Adrenal gland (tissue), 12 donors: Measurements from ENCODE around the gene ATXN2. TPM values are rescaled to one million over a fixed set of nuclear protein-coding genes. Genes with fewer than 3 reads are reported as not detected.

Experiments
- DNase-seq, 7 donors: peaks; one replicate each; pipeline ENCODE4 v3.0.0-alpha.2; 2019 to 2020
- H3K27ac ChIP-seq, 5 donors: fragments of 200-600 bp; sonication (generic) in 4 of 5; 1 replicate in 3 of 5; 2 replicates in 2 of 5; pipeline versions ENCODE4 v1.5.1 to v1.8.0; 2016 to 2020; ENCODE audit warnings: mild to moderate bottlenecking in 1 of 5
- H3K27me3 ChIP-seq: fragments of 200-600 bp; 2 replicates; pipeline ENCODE4 v1.8.0; 2021
- H3K36me3 ChIP-seq, 2 donors: fragments of 200-600 bp; replicated peaks in 1 of 2; 1 replicate in 1 of 2; 2 replicates in 1 of 2; pipeline versions ENCODE4 v1.5.1 to v1.8.0; 2018 to 2022
- H3K4me1 ChIP-seq, 2 donors: fragments of 200-600 bp; replicated peaks in 1 of 2; 1 replicate in 1 of 2; 2 replicates in 1 of 2; pipeline versions ENCODE4 v1.5.1 to v1.8.0; 2018 to 2021
- H3K4me3 ChIP-seq, 4 donors: fragments of 200-600 bp; sonication (generic) in 3 of 4; one replicate each; pipeline ENCODE4 v1.5.1; 2016 to 2018
- H3K9me3 ChIP-seq, 3 donors: fragments of 200-600 bp; sonication (generic) in 1 of 3; replicated peaks in 1 of 3; 1 replicate in 2 of 3; 2 replicates in 1 of 3; pipeline versions ENCODE4 v1.5.1 to v1.8.0; 2016 to 2021
- CTCF ChIP-seq, 6 experiments: fragments of 450-650 bp in 4 of 6; fragments of 200-600 bp in 2 of 6; sonication (generic) in 1 of 6; IDR thresholded peaks; 1 replicate in 5 of 6; 2 replicates in 1 of 6; pipeline versions ENCODE4 v1.5.1 to v1.8.0; 2016 to 2021; ENCODE audit warnings: antibody characterized with exemption in 6 of 6, mild to moderate bottlenecking in 2 of 6, moderate library complexity in 1 of 6
- POLR2A ChIP-seq, 2 donors: fragments of 450-650 bp; IDR thresholded peaks; one replicate each; pipeline ENCODE4 v1.6.1; 2017; ENCODE audit warnings: antibody characterized with exemption in 2 of 2, mild to moderate bottlenecking in 2 of 2, moderate library complexity in 1 of 2
- WGBS, 4 donors: extraction: QIAGEN DNeasy Blood & Tissue Kit in 2 of 4; methylation state at CpG; one replicate each; pipeline versions ENCODE4 v1.1.5 to v1.1.7; 2013 to 2017; 5-methylcytosine and 5-hydroxymethylcytosine counted together
- intact Hi-C, 2 donors: fragments of 100-400 bp; cut with DNase I; formaldehyde crosslinking; loops; one replicate each; pipeline versions ENCODE4 v1.14.1 to v1.15.0; 2022 to 2023
- polyA plus RNA-seq, 3 donors: library from polyadenylated mRNA; stranded (reverse); fragments of 200-250 nt in 2 of 3; fragments of 350-450 nt in 1 of 3; fragmentation: Illumina TruSeq in 1 of 3; extraction: RNeasy Lipid Tissue Mini Kit (QIAGEN cat#74804) in 1 of 3; gene quantifications; one replicate each; pipeline ENCODE4 v1.2.3, GENCODE V29; 2013 to 2014
- total RNA-seq, 9 donors: library from RNA; depleted of rRNA in 4 of 9; stranded (reverse); fragments of >200 nt in 4 of 9; fragments of 120-200 nt in 1 of 9; fragmentation: NEBNext Ultra II Directional in 1 of 9; extraction: Animal tissue kit (Norgen Biotek cat#: 25700) in 1 of 9; gene quantifications; one replicate each; pipeline versions ENCODE4 v1.1.0 to v1.2.4, GENCODE V29; 2013 to 2023
- donor health status: healthy with polysubstance abuse.
- donor health status: Bipolar disorder and iron deficiency.
- donor health status: DM: yes; HTN: yes; CAD: no.
- donor health status: DM: no; HTN: no; CAD: no.
- donor health status: DM: no; HTN: no; CAD: no.
- donor health status: DM: yes; HTN: yes; CAD: no.

ATXN2 gene
- total and polyA plus RNA-seq, 12 donors: 31.0 to 241 (median 57.2) TPM

GRCh38 chr12:111435661-111436201 is 163.4 kb downstream of the ATXN2 start:
- H3K4me1 ChIP-seq: peaks cover 34 to 86% of the 10 kb centered on the region in 2 donors
- no peaks in the 10 kb centered on the region for H3K27me3 ChIP-seq
- DNase-seq: no peak
- 56 to 79% (median 67%) methylated on average over 4 to 16 of the region's 16 CpGs for WGBS, 4 donors
- H3K4me3 ChIP-seq: no peak overlapping the region
- peak overlapping the region in 3 of 5 donors; percentile 73 to 84 (median 79) for H3K27ac ChIP-seq
- no peaks in the 10 kb centered on the region for H3K36me3 ChIP-seq
- TF ChIP-seq CTCF (IDR thresholded peaks at IDR 0.05) (no peak), POLR2A (IDR thresholded peaks at IDR 0.05) (no peak)
- intact Hi-C loops: no loop called here
- H3K9me3 ChIP-seq: no peaks in the 10 kb centered on the region

- Histone ChIP-seq H3K27me3 (no peaks in the 10 kb centered on the region), H3K4me1 (peaks cover 31 to 86% of the 10 kb centered on the region in 2 donors), H3K9me3 (no peaks in the 10 kb centered on the region), H3K27ac (peak overlapping the region; percentile 5 to 84 (median 73)), H3K4me3 (no peak overlapping the region), H3K36me3 (no peaks in the 10 kb centered on the region)
- peak; percentile 66 to 89 (median 82) for DNase-seq
- intact Hi-C loops: no loop called here
- 6 to 16% (median 14%) methylated on average over 12 to 18 of the region's 18 CpGs for WGBS, 4 donors
- no peak for TF ChIP-seq CTCF (IDR thresholded peaks at IDR 0.05)
- TF ChIP-seq POLR2A (IDR thresholded peaks at IDR 0.05): no peak
Observed at GRCh38 chr12:111434680-111435338, 164.3 kb downstream of the ATXN2 start.

DNA sequence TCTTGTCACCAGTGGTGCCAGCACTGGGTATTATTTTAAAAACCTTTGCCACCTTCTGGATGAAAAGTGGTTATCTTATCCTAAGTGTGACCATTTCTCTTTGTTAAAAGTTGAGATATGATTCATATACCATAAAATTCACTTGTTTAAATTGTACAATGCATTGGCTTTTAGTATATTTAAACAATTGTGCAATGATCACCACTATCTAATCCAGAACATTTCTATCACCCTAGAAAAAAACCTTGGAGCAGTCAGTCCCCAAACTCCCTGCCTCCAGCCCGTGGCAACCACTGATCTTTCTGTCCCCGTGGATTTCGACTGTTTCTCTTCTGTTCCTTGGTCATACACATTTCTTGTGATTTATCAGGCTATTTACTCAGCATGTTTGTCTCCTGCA is 165.1 kb downstream of the ATXN2 start:
- Histone ChIP-seq H3K4me1 (peaks cover 28 to 86% of the 10 kb centered on the region in 2 donors), H3K27ac (peak overlapping the region; percentile 5 to 84 (median 73)), H3K27me3 (no peaks in the 10 kb centered on the region), H3K9me3 (no peaks in the 10 kb centered on the region), H3K36me3 (no peaks in the 10 kb centered on the region), H3K4me3 (no peak overlapping the region)
- no peak for DNase-seq
- intact Hi-C loops: no loop called here
- 15 to 24% (median 17%) methylated on average over 3 of the region's 3 CpGs for WGBS, 4 donors
- TF ChIP-seq POLR2A (IDR thresholded peaks at IDR 0.05): no peak
- TF ChIP-seq CTCF (IDR thresholded peaks at IDR 0.05): no peak

- intact Hi-C loops: no loop called here
- 83 to 91% (median 86%) methylated on average over 6 of the region's 6 CpGs for WGBS, 4 donors
- Histone ChIP-seq H3K4me3 (no peak overlapping the region), H3K36me3 (no peaks in the 10 kb centered on the region), H3K27ac (no peak overlapping the region), H3K27me3 (no peaks in the 10 kb centered on the region), H3K4me1 (peaks cover 22 to 91% of the 10 kb centered on the region in 2 donors), H3K9me3 (no peaks in the 10 kb centered on the region)
- TF ChIP-seq CTCF (IDR thresholded peaks at IDR 0.05) (no peak), POLR2A (IDR thresholded peaks at IDR 0.05) (no peak)
- no peak for DNase-seq
Observed at GRCh38 chr12:111431772-111432171, 167.3 kb downstream of the ATXN2 start.
